NT2/D1 (cell line): Measurements from ENCODE around the gene KLF3.

Experiments used
- DNase-seq: peaks from one replicate; pipeline ENCODE4 v3.0.0-alpha.2; 2011; ENCODE audit warnings: low read depth, low spot score
- H3K27me3 ChIP-seq: 2 replicates; pipeline ENCODE4 v1.6.0; 2011; ENCODE audit warnings: mild to moderate bottlenecking; ENCODE audit not compliant: insufficient read length, insufficient read depth
- H3K36me3 ChIP-seq: 2 replicates; pipeline ENCODE4 v1.6.1; 2011; ENCODE audit warnings: mild to moderate bottlenecking, low read length, mixed read lengths; ENCODE audit not compliant: insufficient read depth, insufficient read length
- H3K4me1 ChIP-seq: 2 replicates; pipeline ENCODE4 v1.5.1; 2011; ENCODE audit not compliant: insufficient read depth, insufficient read length
- H3K4me3 ChIP-seq: 2 replicates; pipeline ENCODE4 v1.5.1; 2011; ENCODE audit warnings: low read depth; ENCODE audit not compliant: insufficient read length
- H3K9ac ChIP-seq: 2 replicates; pipeline ENCODE4 v1.6.0; 2011; ENCODE audit warnings: low read depth; ENCODE audit not compliant: insufficient read length
- H3K9me3 ChIP-seq: 2 replicates; pipeline ENCODE4 v1.5.1; 2011; ENCODE audit warnings: mild to moderate bottlenecking, low read length; ENCODE audit not compliant: insufficient read depth
- SUZ12 ChIP-seq: IDR thresholded peaks from 2 replicates; pipeline ENCODE4 v1.6.1; 2011; ENCODE audit not compliant: insufficient read length, insufficient read depth; ENCODE audit errors: extremely low read depth
- YY1 ChIP-seq: IDR thresholded peaks from 2 replicates; pipeline ENCODE4 v1.6.1; 2011; ENCODE audit not compliant: insufficient read length, insufficient read depth
- ZNF274 ChIP-seq: IDR thresholded peaks from 2 replicates; pipeline ENCODE4 v1.6.1; 2011; ENCODE audit warnings: mild to moderate bottlenecking, low read depth, low read length

KLF3 gene

DNA sequence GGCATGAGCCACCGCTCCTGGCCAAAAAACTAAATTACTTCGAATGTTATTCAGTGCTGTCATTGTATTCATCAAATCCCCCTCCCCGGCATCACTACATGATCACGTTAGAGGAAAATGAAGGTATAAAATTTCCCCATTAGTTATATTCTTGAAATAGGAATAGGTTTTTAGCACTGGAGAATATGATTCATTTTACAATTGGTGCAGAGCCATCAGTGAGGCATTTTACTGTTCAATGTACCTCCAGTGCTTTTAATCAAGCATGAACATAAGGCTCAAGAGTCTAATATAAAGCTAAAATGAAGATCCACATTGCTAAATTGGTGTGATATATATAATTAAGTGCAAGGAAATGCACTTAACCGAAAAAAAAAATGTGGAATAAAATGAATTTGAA is 18.3 kb downstream of the KLF3 start:
- DNase-seq: no peak
- TF ChIP-seq YY1: no peak
- no peak for TF ChIP-seq ZNF274
- no peak for TF ChIP-seq SUZ12
- no peak overlapping the region for H3K4me3 ChIP-seq
- peaks cover 39% of the 10 kb centered on the region for H3K36me3 ChIP-seq
- H3K4me1 ChIP-seq: no peaks in the 10 kb centered on the region
- H3K9ac ChIP-seq: no peak overlapping the region
- H3K27me3 ChIP-seq: no peaks in the 10 kb centered on the region
- H3K9me3 ChIP-seq: no peaks in the 10 kb centered on the region

DNA sequence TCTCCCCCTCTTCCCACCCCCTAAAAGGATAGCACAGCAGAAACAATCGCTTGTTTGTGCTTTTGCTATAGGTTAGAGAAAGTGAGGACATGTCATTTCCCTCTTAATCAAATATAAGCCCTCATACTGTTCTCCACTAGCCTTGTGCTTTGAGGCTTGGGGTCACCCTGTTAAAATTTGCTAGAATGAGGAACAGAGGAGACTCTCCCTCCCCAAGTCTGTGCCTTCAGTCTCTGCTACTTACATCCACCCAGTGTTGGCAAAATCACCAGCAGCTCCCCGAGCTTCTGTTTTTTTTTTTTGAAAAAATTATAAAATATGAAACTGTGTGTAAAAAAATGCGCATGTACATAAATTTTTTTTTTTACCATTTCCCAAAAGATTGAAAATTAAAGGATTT is 19.3 kb downstream of the KLF3 start:
- Histone ChIP-seq H3K4me1 (no peaks in the 10 kb centered on the region), H3K9me3 (no peaks in the 10 kb centered on the region), H3K4me3 (no peak overlapping the region), H3K9ac (no peak overlapping the region), H3K27me3 (no peaks in the 10 kb centered on the region), H3K36me3 (peaks cover 47% of the 10 kb centered on the region)
- TF ChIP-seq YY1 (no peak), SUZ12 (no peak), ZNF274 (no peak)
- DNase-seq: no peak

DNA sequence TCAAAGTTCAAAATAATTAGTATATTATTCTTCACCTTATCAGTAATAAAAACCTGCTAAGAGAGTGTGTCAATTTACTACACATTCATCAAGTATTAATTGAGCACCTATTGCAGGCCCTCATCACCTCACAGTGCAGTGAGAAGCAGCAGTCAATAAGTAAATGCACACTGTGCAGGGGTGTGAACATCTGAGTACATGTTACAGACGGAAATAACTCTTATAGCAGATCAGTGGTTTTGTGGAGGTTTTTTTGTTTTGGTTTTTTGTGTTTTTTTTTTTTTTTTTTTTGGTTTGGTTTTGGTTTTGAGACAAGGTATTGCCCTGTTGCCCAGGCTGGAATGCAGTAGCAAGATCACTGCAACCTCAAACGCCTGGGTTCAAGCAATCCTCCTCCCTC is 20.3 kb downstream of the KLF3 start:
- DNase-seq: no peak
- H3K9me3 ChIP-seq: no peaks in the 10 kb centered on the region
- H3K27me3 ChIP-seq: no peaks in the 10 kb centered on the region
- H3K36me3 ChIP-seq: peaks cover 54% of the 10 kb centered on the region
- TF ChIP-seq SUZ12: no peak
- no peak overlapping the region for H3K4me3 ChIP-seq
- no peaks in the 10 kb centered on the region for H3K4me1 ChIP-seq
- no peak overlapping the region for H3K9ac ChIP-seq

DNA sequence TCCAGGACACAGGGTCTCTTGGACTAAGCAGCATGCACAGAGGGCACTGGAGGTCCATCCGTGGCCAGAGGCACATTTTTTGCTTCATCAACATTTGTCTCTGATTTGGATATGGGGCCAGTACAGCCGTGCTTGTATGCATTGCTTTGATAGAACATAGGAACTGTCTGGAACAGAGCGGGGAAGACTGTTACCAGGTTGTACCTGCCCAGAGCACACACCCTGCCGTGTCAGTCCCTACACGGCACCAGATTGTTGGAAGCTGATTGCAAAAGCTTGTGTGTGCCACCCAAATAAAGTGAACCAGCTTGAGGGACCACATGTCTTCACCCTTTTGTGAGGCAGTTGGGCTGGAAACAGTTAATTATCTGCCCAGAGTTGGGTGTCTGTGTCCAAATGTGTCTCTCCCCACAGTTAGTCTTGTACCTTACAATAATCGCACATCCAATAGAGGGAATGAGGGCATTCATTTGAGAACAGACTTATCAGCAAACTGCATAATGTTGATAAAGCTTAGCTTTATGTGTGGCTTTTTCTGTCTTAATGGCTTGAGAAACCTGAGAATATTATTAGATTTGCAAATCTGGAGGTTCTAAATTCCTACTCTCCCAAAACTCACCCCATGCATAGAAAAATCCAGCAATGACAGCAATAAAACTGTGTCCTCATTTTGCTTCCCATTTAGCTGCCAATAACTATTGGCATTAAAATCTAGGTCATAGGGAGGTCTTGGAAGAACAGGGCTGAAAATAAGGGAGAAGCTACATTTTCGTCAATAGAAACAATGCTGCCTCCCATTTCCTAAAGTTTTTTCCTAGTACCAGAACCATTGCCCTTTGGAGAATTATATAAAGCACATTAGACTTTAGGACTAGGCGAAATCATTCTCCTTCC is 21.2 kb downstream of the KLF3 start:
- peaks cover 60% of the 10 kb centered on the region for H3K36me3 ChIP-seq
- no peak overlapping the region for H3K9ac ChIP-seq
- TF ChIP-seq YY1: no peak
- TF ChIP-seq SUZ12: no peak
- TF ChIP-seq ZNF274: no peak
- no peaks in the 10 kb centered on the region for H3K27me3 ChIP-seq
- no peak for DNase-seq
- H3K9me3 ChIP-seq: no peaks in the 10 kb centered on the region
- no peaks in the 10 kb centered on the region for H3K4me1 ChIP-seq
- H3K4me3 ChIP-seq: no peak overlapping the region

DNA sequence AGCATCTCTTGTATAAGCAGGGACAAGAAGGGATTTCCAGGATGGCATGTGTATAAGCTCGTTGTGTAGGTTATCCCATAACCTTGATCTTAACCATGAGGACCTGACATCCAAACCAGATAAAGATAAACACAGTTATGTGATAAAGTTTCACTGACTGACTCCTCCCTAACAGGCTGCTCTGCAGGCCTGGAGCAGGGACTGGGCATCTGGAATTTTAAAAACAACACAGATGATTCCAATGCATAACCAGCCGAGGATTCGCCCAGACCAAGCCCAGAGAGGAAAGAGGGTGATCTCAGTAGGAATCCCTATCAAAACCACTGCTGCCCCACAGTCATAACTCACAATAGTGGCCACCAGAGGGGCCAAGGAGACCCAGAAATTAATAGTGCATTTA is 22.7 kb downstream of the KLF3 start:
- H3K4me1 ChIP-seq: no peaks in the 10 kb centered on the region
- no peaks in the 10 kb centered on the region for H3K9me3 ChIP-seq
- H3K36me3 ChIP-seq: peaks cover 66% of the 10 kb centered on the region
- no peak overlapping the region for H3K4me3 ChIP-seq
- no peaks in the 10 kb centered on the region for H3K27me3 ChIP-seq
- TF ChIP-seq ZNF274 (no peak), YY1 (no peak), SUZ12 (no peak)
- no peak for DNase-seq
- no peak overlapping the region for H3K9ac ChIP-seq

DNA sequence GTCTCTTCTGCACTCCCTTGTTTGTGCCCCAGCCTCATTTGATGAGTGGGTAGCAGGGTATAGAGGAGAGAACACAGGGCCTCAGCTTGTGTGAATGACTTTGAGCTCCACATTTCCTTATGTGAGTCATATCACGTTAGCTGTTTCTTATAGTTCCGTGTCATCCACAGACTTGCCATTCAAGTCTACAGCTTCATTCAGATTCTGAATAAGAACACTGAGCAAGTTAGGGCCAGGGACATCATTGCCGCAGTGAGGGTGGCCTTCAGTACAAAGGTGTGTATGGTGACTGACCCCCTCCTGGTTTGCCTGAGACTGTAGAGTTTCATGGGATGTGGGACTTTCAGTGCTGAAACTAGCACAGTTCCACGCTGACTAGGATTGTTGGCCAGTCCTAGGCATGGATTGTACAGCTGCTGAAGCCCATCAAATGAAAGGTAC is 23.6 kb downstream of the KLF3 start:
- Histone ChIP-seq H3K4me3 (no peak overlapping the region), H3K36me3 (peaks cover 69% of the 10 kb centered on the region), H3K9ac (no peak overlapping the region), H3K4me1 (no peaks in the 10 kb centered on the region), H3K9me3 (no peaks in the 10 kb centered on the region), H3K27me3 (no peaks in the 10 kb centered on the region)
- TF ChIP-seq ZNF274 (no peak), SUZ12 (no peak), YY1 (no peak)
- DNase-seq: no peak

- H3K36me3 ChIP-seq: peaks cover 72% of the 10 kb centered on the region
- H3K9ac ChIP-seq: no peak overlapping the region
- no peak for DNase-seq
- no peaks in the 10 kb centered on the region for H3K9me3 ChIP-seq
- no peaks in the 10 kb centered on the region for H3K4me1 ChIP-seq
- H3K27me3 ChIP-seq: no peaks in the 10 kb centered on the region
- no peak overlapping the region for H3K4me3 ChIP-seq
- TF ChIP-seq SUZ12 (no peak), ZNF274 (no peak), YY1 (no peak)
Measured at GRCh38 chr4:38688676-38689355, 24.8 kb downstream of the KLF3 start.
